Measurements from ENCODE around the gene C9orf43.
"Not testable (repeated sequence)": the region's sequence is repeated elsewhere in the genome, so short reads cannot be mapped to it uniquely, and the experiment has no call there.

- TF ChIP-seq CTCF (IDR thresholded peaks at IDR 0.05); ZNF416 (CRISPR knock-in tag; IDR thresholded peaks at IDR 0.05); PREB (CRISPR knock-in tag; IDR thresholded peaks at IDR 0.05; ENCODE audit: borderline replicate concordance); JUN (CRISPR knock-in tag; IDR thresholded peaks at IDR 0.05); NR2C2 (CRISPR knock-in tag; IDR thresholded peaks at IDR 0.05); SMAD4 (CRISPR knock-in tag; IDR thresholded peaks at IDR 0.05); E2F4 (CRISPR knock-in tag; IDR thresholded peaks at IDR 0.05; ENCODE audit: borderline replicate concordance, low read depth); CBFB (CRISPR knock-in tag; IDR thresholded peaks at IDR 0.05; ENCODE audit: low read depth); USF2 (CRISPR knock-in tag; IDR thresholded peaks at IDR 0.05); IRF2 (CRISPR knock-in tag; IDR thresholded peaks at IDR 0.05; ENCODE audit: borderline replicate concordance, low read depth); TEAD4 (CRISPR knock-in tag; IDR thresholded peaks at IDR 0.05): not testable (repeated sequence)
- TF ChIP-seq, protein P1, sequence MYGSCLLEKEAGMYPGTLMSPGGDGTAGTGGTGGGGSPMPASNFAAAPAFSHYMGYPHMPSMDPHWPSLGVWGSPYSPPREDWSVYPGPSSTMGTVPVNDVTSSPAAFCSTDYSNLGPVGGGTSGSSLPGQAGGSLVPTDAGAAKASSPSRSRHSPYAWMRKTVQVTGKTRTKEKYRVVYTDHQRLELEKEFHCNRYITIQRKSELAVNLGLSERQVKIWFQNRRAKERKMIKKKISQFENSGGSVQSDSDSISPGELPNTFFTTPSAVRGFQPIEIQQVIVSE (CRISPR knock-in tag; IDR thresholded peaks at IDR 0.05; ENCODE audit: borderline replicate concordance), result not testable (repeated sequence)
- TF ChIP-seq, protein P2, sequence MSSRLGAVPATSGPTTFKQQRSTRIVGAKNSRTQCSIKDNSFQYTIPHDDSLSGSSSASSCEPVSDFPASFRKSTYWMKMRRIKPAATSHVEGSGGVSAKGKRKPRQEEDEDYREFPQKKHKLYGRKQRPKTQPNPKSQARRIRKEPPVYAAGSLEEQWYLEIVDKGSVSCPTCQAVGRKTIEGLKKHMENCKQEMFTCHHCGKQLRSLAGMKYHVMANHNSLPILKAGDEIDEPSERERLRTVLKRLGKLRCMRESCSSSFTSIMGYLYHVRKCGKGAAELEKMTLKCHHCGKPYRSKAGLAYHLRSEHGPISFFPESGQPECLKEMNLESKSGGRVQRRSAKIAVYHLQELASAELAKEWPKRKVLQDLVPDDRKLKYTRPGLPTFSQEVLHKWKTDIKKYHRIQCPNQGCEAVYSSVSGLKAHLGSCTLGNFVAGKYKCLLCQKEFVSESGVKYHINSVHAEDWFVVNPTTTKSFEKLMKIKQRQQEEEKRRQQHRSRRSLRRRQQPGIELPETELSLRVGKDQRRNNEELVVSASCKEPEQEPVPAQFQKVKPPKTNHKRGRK (CRISPR knock-in tag; IDR thresholded peaks at IDR 0.05; ENCODE audit: borderline replicate concordance), result not testable (repeated sequence)
Measured at GRCh38 chr9:113406353-113406752, 4.2 kb upstream of the C9orf43 start.
